Stimulated activated naive CD8-positive, alpha-beta T cell treated with anti-CD3 and anti-CD28 coated beads, Interleukin-15, Interleukin-2, amounts not matched to agents 100 ng/mL and 50 ng/mL, for 24 hours (primary cell): ENCODE measurements around the gene COA1.
A peak's percentile ranks its signal among the peaks of the same experiment; 100 is the strongest.
"Not testable (repeated sequence)": the region's sequence is repeated elsewhere in the genome, so short reads cannot be mapped to it uniquely, and the experiment has no call there.

Source experiments
- H3K27ac Mint-ChIP-seq: one replicate; pipeline ENCODE4 v1.8.0; 2021; ENCODE audit warnings: mild to moderate bottlenecking, mixed read lengths
- H3K27me3 Mint-ChIP-seq: one replicate; pipeline ENCODE4 v1.8.0; 2021; ENCODE audit warnings: mixed read lengths
- H3K36me3 Mint-ChIP-seq: one replicate; pipeline ENCODE4 v1.8.0; 2021; ENCODE audit warnings: low read depth, mixed read lengths
- H3K4me1 Mint-ChIP-seq: one replicate; pipeline ENCODE4 v1.8.0; 2021; ENCODE audit warnings: low read depth, mixed read lengths
- H3K4me3 Mint-ChIP-seq: one replicate; pipeline ENCODE4 v1.8.0; 2021; ENCODE audit warnings: mild to moderate bottlenecking, mixed read lengths
- H3K9me3 Mint-ChIP-seq: one replicate; pipeline ENCODE4 v1.8.0; 2021; ENCODE audit warnings: mixed read lengths

The COA1 gene

GRCh38 chr7:43721193-43721806 is 8.0 kb downstream of the COA1 start:
- Mint-ChIP-seq H3K36me3 (peaks cover 37% of the 10 kb centered on the region), H3K4me1 (peaks cover 62% of the 10 kb centered on the region), H3K27ac (no peak overlapping the region), H3K27me3 (no peaks in the 10 kb centered on the region), H3K4me3 (no peak overlapping the region), H3K9me3 (no peaks in the 10 kb centered on the region)

- H3K27ac Mint-ChIP-seq: no peak overlapping the region
- H3K4me3 Mint-ChIP-seq: no peak overlapping the region
- peaks cover 49% of the 10 kb centered on the region for H3K36me3 Mint-ChIP-seq
- H3K4me1 Mint-ChIP-seq: peaks cover 54% of the 10 kb centered on the region
- no peaks in the 10 kb centered on the region for H3K9me3 Mint-ChIP-seq
- no peaks in the 10 kb centered on the region for H3K27me3 Mint-ChIP-seq
Measured at GRCh38 chr7:43716598-43716997, 12.7 kb downstream of the COA1 start.

GRCh38 chr7:43715966-43716365 is 13.4 kb downstream of the COA1 start:
- not testable (repeated sequence) for H3K9me3 Mint-ChIP-seq
- peaks cover 49% of the 10 kb centered on the region for H3K36me3 Mint-ChIP-seq

GRCh38 chr7:43711503-43711902 is 17.8 kb downstream of the COA1 start:
- H3K9me3 Mint-ChIP-seq: no peaks in the 10 kb centered on the region
- no peaks in the 10 kb centered on the region for H3K27me3 Mint-ChIP-seq
- H3K4me1 Mint-ChIP-seq: peaks cover 18% of the 10 kb centered on the region
- H3K36me3 Mint-ChIP-seq: peaks cover 48% of the 10 kb centered on the region
- no peak overlapping the region for H3K4me3 Mint-ChIP-seq
- no peak overlapping the region for H3K27ac Mint-ChIP-seq

More at GRCh38 chr7:43715966-43716365, 13.4 kb downstream of the COA1 start:
- peaks cover 52% of the 10 kb centered on the region for H3K4me1 Mint-ChIP-seq
- H3K27me3 Mint-ChIP-seq, H3K4me3 Mint-ChIP-seq, H3K27ac Mint-ChIP-seq: not testable (repeated sequence)

- not testable (repeated sequence) for H3K4me3 Mint-ChIP-seq, H3K27ac Mint-ChIP-seq, H3K27me3 Mint-ChIP-seq, H3K9me3 Mint-ChIP-seq
- H3K4me1 Mint-ChIP-seq: peaks cover 38% of the 10 kb centered on the region
- peaks cover 53% of the 10 kb centered on the region for H3K36me3 Mint-ChIP-seq
Measured at GRCh38 chr7:43708055-43708454, 21.3 kb downstream of the COA1 start.

- Mint-ChIP-seq H3K36me3 (peaks cover 48% of the 10 kb centered on the region), H3K4me3 (no peak overlapping the region), H3K4me1 (peaks cover 59% of the 10 kb centered on the region), H3K27me3 (no peaks in the 10 kb centered on the region), H3K9me3 (no peaks in the 10 kb centered on the region), H3K27ac (peak overlapping the region; percentile 21)
Measured at GRCh38 chr7:43703573-43703972, 25.8 kb downstream of the COA1 start.

- Mint-ChIP-seq H3K36me3 (peaks cover 42% of the 10 kb centered on the region), H3K9me3 (no peaks in the 10 kb centered on the region), H3K4me1 (peaks cover 63% of the 10 kb centered on the region), H3K27me3 (no peaks in the 10 kb centered on the region), H3K4me3 (no peak overlapping the region), H3K27ac (peak overlapping the region; percentile 1)
Measured at GRCh38 chr7:43702974-43703373, 26.3 kb downstream of the COA1 start.

- no peaks in the 10 kb centered on the region for H3K27me3 Mint-ChIP-seq
- peaks cover 68% of the 10 kb centered on the region for H3K4me1 Mint-ChIP-seq
- no peak overlapping the region for H3K4me3 Mint-ChIP-seq
- H3K27ac Mint-ChIP-seq: no peak overlapping the region
- H3K36me3 Mint-ChIP-seq: peaks cover 37% of the 10 kb centered on the region
- H3K9me3 Mint-ChIP-seq: no peaks in the 10 kb centered on the region
Measured at GRCh38 chr7:43701929-43702328, 27.4 kb downstream of the COA1 start.

- Mint-ChIP-seq H3K27ac (no peak overlapping the region), H3K27me3 (no peaks in the 10 kb centered on the region), H3K4me3 (no peak overlapping the region), H3K4me1 (peaks cover 68% of the 10 kb centered on the region), H3K9me3 (no peaks in the 10 kb centered on the region), H3K36me3 (peaks cover 36% of the 10 kb centered on the region)
Measured at GRCh38 chr7:43701500-43701854, 27.8 kb downstream of the COA1 start.

GRCh38 chr7:43700646-43701499 is 28.4 kb downstream of the COA1 start:
- Mint-ChIP-seq H3K4me1 (peaks cover 67% of the 10 kb centered on the region), H3K4me3 (no peak overlapping the region)

GRCh38 chr7:43700059-43700501 is 29.2 kb downstream of the COA1 start:
- Mint-ChIP-seq H3K4me3 (no peak overlapping the region), H3K27me3 (no peaks in the 10 kb centered on the region), H3K36me3 (peaks cover 29% of the 10 kb centered on the region), H3K27ac (no peak overlapping the region), H3K9me3 (no peaks in the 10 kb centered on the region), H3K4me1 (peaks cover 61% of the 10 kb centered on the region)

More at GRCh38 chr7:43700646-43701499, 28.4 kb downstream of the COA1 start:
- Mint-ChIP-seq H3K9me3 (no peaks in the 10 kb centered on the region), H3K27ac (peak overlapping the region; percentile 18), H3K27me3 (no peaks in the 10 kb centered on the region), H3K36me3 (peaks cover 35% of the 10 kb centered on the region)

- no peak overlapping the region for H3K27ac Mint-ChIP-seq
- peaks cover 47% of the 10 kb centered on the region for H3K4me1 Mint-ChIP-seq
- no peaks in the 10 kb centered on the region for H3K9me3 Mint-ChIP-seq
- no peaks in the 10 kb centered on the region for H3K27me3 Mint-ChIP-seq
- no peak overlapping the region for H3K4me3 Mint-ChIP-seq
- peaks cover 14% of the 10 kb centered on the region for H3K36me3 Mint-ChIP-seq
Measured at GRCh38 chr7:43698460-43699255, 30.7 kb downstream of the COA1 start.

- Mint-ChIP-seq H3K27ac (no peak overlapping the region), H3K36me3 (peaks cover 7% of the 10 kb centered on the region), H3K9me3 (no peaks in the 10 kb centered on the region), H3K4me1 (peaks cover 37% of the 10 kb centered on the region), H3K4me3 (no peak overlapping the region), H3K27me3 (no peaks in the 10 kb centered on the region)
Measured at GRCh38 chr7:43697690-43698089, 31.6 kb downstream of the COA1 start.

GRCh38 chr7:43695365-43695764 is 34.0 kb downstream of the COA1 start:
- peaks cover 4% of the 10 kb centered on the region for H3K36me3 Mint-ChIP-seq
- no peak overlapping the region for H3K27ac Mint-ChIP-seq
- H3K9me3 Mint-ChIP-seq: no peaks in the 10 kb centered on the region
- no peak overlapping the region for H3K4me3 Mint-ChIP-seq
- peaks cover 37% of the 10 kb centered on the region for H3K4me1 Mint-ChIP-seq
- no peaks in the 10 kb centered on the region for H3K27me3 Mint-ChIP-seq

- Mint-ChIP-seq H3K9me3 (no peaks in the 10 kb centered on the region), H3K36me3 (peaks cover 9% of the 10 kb centered on the region), H3K4me1 (peaks cover 36% of the 10 kb centered on the region), H3K27me3 (no peaks in the 10 kb centered on the region), H3K4me3 (no peak overlapping the region), H3K27ac (no peak overlapping the region)
Measured at GRCh38 chr7:43694399-43694748, 34.9 kb downstream of the COA1 start.
